GM19240 (cell line): ENCODE results near the gene AFF3.
"Not testable (repeated sequence)": the region's sequence is repeated elsewhere in the genome, so short reads cannot be mapped to it uniquely, and the experiment has no call there.

ENCODE experiments used
- DNase-seq: peaks from one replicate; pipeline ENCODE4 v3.0.0; 2011; ENCODE audit warnings: low spot score; ENCODE audit not compliant: insufficient read length

AFF3 gene

DNA sequence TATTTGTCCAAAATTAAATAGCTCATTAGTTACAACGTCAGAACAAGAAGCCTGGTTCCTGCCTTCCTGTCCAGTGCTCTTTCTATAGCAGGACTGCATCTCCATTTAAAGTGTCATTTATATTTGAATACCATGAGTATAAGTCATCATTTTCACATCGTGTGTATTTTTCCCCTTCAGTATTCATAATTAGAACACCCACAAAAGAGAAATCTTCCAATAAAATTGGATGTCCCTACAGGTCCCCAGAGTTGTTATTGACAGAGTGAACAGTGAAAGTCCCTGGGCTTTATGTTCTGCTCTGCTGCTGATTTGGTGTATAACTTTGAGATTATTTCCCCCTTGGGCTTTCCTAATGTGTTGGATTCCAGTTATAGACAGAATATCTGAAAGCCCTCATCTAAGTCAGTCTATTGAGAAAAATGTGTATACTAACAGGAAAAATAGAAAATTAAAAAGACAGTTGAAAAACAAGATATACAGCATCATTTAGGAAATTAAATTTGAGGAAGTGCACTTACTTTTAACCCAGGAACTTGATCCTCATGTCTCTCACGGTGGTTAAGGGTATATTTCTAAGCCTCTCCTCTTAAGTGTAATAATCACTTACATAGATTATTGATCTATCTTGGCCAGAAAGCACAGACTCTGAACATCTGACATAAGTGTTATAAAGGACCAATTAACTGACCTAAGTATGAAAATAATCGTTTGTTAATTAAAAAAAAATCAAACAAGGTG lies 637.4 kb downstream of the AFF3 start:
- no peak for DNase-seq

DNA sequence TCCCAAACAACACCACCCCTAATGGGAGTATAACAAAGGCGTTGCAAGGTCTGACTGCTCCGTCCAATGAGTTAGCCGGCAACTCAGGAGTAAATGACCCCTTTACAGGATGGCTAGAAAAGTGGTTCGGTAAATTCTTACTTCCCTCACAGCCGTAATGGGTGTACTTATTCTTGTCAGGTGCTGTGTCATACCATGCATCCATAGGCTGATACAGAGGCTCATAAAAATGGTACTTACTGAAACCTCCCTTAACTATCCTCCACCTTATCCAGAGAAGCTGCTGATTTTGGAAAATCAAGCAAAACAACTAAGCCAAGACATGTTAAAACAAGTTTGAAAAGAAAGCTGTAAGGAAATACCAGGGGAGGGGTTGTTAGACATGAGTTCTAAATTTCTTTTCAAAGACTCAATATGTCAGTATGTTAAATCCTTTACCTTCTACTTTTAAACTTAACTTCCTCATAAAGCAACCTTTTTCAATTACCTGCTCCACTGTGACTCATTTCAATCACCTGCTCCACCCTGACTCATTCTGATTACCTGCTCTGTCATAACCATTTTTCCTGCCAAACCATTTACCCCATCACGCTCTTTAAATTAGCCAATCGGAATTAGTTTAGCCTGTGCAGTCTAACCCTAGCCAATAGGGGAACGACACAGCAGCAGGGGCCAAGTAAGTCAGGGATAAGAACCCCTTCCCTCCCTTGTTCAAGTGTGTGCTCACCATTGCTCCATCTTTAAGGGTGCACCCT lies 638.6 kb downstream of the AFF3 start:
- not testable (repeated sequence) for DNase-seq

- DNase-seq, result no peak
Measured at GRCh38 chr2:99496021-99496420, 646.4 kb downstream of the AFF3 start.
